GM18858 (cell line): Measurements from ENCODE around the gene CERT1.

Experiments
- ATAC-seq: cut with Tn5 transposase; IDR thresholded peaks from one replicate; pipeline ENCODE4 v1.9.1; 2021; ENCODE audit not compliant: unreplicated experiment

Gene CERT1

GRCh38 chr5:75412111-75412990 lies 99.1 kb downstream of the CERT1 start:
- no peak for ATAC-seq

- ATAC-seq = no peak
These were observed 106.1 kb downstream of the CERT1 start for GRCh38 chr5:75405296-75405695.

GRCh38 chr5:75395277-75395676 lies 116.2 kb downstream of the CERT1 start:
- ATAC-seq = no peak

GRCh38 chr5:75389430-75389829 lies 122.0 kb downstream of the CERT1 start:
- no peak for ATAC-seq

- ATAC-seq = no peak
These were observed 123.6 kb downstream of the CERT1 start for GRCh38 chr5:75387806-75388205.

GRCh38 chr5:75384218-75384617 lies 127.2 kb downstream of the CERT1 start:
- no peak for ATAC-seq

- no peak for ATAC-seq
These were observed 130.0 kb downstream of the CERT1 start for GRCh38 chr5:75381456-75381855.

GRCh38 chr5:75380099-75380498 lies 131.3 kb downstream of the CERT1 start:
- ATAC-seq = no peak

GRCh38 chr5:75375414-75375813 lies 136.0 kb downstream of the CERT1 start:
- no peak for ATAC-seq

- ATAC-seq = no peak
These were observed 137.0 kb downstream of the CERT1 start for GRCh38 chr5:75374394-75374814.

GRCh38 chr5:75373862-75374261 lies 137.6 kb downstream of the CERT1 start:
- no peak for ATAC-seq

- no peak for ATAC-seq
These were observed 143.0 kb downstream of the CERT1 start for GRCh38 chr5:75368391-75368790.

- ATAC-seq = no peak
These were observed 144.0 kb downstream of the CERT1 start for GRCh38 chr5:75367401-75367800.

GRCh38 chr5:75366787-75367186 lies 144.6 kb downstream of the CERT1 start:
- ATAC-seq = peak; percentile 81

GRCh38 chr5:75365740-75366139 lies 145.7 kb downstream of the CERT1 start:
- no peak for ATAC-seq

- no peak for ATAC-seq
These were observed 146.7 kb downstream of the CERT1 start for GRCh38 chr5:75364571-75365280.

- ATAC-seq = no peak
These were observed 147.5 kb downstream of the CERT1 start for GRCh38 chr5:75363726-75364495.

- ATAC-seq = no peak
These were observed 148.3 kb downstream of the CERT1 start for GRCh38 chr5:75363111-75363510.

- no peak for ATAC-seq
These were observed 148.9 kb downstream of the CERT1 start for GRCh38 chr5:75362474-75362975.

- no peak for ATAC-seq
These were observed 150.1 kb downstream of the CERT1 start for GRCh38 chr5:75361310-75361709.

- no peak for ATAC-seq
These were observed 153.3 kb downstream of the CERT1 start for GRCh38 chr5:75358117-75358516.
